GM19240 (cell line): ENCODE measurements around the gene CRK.
"Not testable (repeated sequence)": the region's sequence is repeated elsewhere in the genome, so short reads cannot be mapped to it uniquely, and the experiment has no call there.

Experiments used
- DNase-seq: peaks from one replicate; pipeline ENCODE4 v3.0.0; 2011; ENCODE audit warnings: low spot score; ENCODE audit not compliant: insufficient read length

The CRK gene

DNA sequence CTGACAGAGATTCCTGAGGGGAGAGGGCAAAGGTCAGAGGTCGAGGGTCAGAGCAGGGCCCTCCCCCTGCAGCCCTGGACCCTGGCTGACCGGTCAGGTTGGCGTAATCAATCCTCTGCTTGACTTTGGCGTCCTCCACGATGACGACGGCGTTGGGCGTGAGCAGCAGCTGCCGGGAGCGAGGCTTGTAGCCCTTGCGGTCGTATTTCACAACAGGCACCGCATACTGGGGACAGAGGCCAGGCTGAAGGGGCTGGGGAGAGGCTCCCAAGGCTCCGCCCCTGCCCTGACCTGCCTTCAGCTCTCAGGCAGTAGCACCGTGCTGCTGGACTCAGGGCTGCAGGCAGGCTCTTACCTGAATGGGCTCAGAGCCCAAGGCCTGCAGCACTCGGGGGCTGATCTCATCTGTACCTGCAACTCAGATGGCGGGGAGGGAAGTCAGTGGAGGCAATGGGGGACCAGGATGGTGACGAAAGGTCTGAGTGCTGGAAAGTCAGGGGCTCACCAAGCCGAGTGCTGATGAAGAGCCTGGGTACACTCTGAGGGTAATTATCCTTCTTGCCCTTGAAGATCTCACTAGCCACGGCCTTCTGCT is 12.0 kb upstream of the CRK start:
- no peak for DNase-seq

DNA sequence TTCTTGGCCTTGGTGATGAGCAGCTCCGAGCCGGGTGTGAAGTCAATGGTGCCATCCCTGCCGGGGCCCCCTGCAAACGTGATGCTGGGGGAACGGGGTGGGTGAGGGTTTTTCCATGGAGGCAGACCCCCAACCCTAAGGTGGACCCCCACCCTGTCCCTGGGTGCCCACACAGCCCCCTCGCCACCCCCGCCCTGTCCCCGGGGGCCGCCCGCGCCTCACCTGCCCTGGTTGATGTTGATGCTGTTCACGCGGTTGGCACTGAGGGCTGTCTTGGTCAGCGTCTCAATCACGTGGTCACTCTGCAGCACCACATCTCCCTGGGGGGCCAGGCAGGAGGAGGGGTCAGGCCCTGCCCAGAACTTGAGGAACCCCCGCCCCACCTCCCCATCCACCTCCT is 11.2 kb upstream of the CRK start:
- no peak for DNase-seq

DNA sequence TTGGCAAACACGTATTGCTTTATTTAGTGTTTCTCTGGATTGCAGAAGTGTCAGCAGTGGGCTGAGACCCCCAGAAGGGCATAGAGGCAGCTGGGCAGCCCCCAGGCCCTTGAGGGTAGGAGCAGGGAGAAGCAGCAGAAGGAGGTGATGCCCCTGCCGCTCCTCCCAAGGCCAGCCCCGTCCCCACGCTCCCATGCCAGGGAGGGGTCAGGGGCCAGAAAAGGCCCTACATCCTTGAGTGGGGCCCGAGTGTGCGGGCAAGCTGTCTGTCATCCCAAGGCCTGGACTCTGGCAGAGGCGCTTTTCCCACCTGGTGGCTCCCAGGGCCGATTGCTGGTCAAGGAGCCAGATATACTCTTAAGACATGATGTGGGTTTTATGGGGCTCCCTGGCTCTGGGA is 8.2 kb upstream of the CRK start:
- DNase-seq, result no peak

DNA sequence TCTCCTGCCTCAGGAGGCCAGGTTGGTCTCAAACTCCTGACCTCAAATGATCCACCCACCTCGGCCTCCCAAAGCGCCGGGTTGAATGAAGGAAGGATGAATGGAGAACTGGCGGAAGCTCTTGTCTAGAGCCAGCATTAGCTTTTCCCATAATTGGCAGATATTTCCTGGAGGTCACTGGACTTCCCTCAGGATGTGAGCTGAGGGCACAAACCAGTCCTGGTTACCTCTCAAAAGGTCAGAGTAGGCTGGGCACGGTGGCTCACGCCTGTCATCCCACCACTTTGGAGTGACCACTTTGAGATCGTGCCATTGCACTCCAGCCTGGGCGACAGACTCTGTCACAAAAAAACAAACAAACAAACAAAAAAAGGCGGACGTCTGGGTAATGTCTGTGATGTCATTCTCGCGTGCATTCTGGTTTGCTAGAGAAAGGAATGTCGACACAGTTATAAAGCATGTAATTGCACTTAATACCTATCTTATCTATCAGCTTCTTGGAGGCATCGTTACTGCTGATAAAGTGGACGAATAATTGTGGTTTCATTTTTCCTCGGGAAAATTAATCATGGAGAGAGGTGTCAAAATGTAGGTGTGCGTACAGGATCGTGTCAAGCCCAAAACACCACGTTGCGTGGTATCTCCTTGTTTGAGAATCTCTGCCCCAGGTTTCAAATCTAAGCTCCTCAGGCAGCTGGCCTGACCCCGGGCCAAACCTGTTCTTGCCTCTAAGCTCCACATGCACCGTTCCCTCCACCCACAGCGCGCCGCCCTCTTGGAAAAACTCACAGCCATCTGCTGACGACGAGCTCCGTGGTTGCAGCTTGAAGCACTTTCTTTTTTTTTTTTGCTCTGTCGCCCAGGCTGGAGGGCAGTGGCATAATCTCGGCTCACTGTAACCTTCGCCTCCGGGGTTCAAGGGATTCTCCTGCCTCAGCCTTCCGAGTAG is 6.4 kb upstream of the CRK start:
- DNase-seq, result no peak

DNA sequence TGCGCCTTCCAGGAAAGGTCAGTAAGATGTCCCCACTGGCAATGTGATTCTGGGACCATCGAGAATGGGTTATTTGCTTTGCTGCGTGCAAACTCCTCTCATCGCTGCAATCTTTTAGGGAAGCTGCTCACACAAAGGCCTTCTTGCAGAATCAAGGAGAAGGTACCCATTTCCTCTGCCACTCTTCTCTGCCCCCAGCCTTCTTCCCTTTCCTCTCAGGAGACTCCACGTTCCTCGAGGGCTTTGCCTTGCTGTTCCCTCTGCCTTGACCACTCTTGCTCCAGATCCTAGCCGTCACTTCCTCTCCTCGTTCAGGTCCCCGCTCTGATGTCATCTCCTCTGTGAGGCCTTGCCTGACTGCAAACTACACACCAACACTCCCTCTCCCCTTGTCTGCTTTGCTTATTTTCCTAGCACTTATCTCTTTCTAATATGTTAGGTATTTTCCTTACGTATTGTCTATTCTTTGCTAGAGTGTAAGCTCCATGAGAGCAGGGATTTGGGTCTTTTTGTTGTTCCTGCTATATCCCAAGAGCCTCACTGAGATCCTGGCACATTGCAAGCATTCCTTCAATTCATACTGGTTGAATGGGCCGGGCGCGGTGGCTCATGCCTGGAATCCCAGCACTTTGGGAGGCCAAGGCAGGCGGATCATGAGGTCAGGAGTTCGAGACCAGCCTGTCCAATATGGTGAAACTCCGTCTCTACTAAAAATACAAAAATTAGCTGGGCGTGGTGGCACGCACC is 5.3 kb upstream of the CRK start:
- no peak for DNase-seq

DNA sequence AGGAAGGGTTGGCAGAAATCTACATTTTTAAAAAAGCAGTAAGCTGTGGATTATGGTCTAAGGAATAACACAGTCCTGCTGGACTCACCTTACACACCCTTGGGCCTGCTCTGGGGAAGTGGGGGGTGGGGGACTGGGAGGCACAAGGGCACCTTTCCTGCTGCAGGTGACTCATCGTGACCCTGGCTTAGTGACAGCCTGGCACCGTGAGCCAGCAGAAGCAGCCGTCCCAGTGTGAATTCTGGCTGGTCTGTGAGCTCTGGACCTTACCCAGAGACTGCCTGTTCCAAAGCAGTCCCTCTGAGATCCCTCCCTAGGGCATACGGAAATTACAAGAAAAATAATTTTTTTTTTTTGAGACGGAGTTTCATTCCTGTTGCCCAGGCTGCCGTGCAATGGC is 4.2 kb upstream of the CRK start:
- no peak for DNase-seq

DNA sequence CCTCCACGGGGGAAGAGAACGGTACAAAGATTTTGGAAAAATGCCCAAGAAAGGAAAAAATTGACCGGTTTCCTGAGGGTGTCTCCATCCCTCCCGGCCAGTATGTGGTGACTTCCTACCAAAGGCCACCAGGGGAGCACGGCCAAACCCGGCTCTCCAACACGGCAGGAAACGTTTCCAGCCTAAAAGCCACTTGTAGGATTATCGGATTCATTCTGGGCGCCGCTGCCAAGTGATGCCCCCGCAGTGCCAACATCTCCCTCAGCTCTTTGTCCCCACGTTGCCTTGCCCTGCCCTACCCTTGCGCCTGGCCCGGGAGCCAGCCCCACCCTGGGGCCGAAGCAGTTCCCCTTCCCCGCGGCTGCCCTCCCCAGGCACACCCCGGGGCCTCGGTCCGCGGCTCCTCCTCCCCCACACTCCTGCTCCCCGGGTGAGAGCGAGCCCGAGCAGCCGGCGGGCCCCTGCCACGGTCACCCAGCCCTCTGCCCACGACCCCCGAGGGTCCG is 688 bp downstream of the CRK start:
- no peak for DNase-seq

DNA sequence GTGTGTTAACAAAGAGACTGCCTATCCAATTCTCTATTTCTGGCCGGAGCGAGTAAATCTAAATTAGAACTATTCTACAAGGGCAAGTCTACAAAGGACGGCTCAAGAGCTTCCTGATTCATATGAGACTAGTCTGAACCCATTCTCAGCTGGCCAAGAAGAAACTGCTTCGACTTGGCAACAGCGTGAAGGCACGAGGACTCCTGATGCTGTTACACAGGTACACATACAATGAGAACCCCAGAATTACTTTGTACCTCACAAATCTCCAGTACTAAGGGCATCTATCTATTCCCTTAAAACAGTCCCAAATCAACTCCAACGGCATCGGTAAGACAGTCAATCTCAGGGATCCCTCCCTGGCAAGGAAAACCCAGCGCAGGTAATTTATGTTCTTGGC is 1.5 kb downstream of the CRK start:
- no peak for DNase-seq

DNA sequence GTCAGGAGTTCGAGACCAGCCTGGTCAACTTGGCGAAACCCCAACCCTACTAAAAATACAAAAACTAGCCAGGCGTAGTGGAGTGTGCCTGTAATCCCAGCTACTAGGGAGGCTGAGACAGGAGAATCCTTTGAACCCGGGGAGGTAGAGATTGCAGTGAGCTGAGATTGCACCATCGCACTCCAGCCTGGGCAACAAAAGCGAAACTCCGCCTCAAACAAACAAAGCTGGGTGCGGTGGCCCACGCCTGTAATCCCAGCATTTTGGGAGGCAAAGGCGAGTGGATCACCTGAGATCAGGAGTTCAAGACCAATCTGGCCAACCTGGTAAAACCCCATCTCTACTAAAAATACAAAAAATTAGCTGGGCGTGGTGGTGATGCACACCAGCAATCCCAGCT is 2.3 kb downstream of the CRK start:
- not testable (repeated sequence) for DNase-seq

DNA sequence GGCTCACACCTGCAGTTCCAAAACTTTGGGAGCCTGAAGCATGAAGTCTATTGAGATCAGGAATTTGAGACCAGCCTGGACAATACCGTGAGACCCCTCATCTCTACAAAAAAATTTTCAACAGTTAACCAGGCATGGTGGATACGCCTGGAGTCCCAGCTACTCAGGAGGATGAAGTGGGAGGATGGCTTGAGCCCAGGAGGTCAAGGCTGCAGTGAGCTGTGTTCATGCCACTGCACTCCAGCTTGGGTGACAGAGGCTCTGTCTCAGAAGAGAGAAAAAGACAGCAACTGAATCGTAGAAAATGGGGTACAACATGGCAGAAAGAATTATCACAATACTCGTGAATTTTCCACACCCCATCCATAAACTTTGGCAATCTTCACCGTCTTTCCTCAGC is 3.2 kb downstream of the CRK start:
- DNase-seq, result no peak

DNA sequence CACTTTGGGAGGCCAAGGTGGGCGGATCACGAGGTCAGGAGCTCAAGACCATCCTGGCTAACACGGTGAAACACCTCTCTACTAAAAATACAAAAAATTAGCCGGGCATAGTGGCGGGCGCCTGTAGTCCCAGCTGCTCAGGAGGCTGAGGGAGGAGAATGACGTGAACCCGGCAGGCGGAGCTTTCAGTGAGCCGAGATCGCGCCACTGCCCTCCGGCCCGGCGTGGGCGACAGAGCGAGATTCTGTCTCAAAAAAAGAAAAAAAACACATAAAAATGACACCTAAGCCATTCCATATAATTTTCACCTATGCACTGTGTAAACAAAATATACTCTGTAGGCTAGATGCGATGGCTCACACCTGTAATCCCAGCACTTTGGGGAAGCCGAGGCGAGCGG is 5.8 kb downstream of the CRK start:
- not testable (repeated sequence) for DNase-seq

DNA sequence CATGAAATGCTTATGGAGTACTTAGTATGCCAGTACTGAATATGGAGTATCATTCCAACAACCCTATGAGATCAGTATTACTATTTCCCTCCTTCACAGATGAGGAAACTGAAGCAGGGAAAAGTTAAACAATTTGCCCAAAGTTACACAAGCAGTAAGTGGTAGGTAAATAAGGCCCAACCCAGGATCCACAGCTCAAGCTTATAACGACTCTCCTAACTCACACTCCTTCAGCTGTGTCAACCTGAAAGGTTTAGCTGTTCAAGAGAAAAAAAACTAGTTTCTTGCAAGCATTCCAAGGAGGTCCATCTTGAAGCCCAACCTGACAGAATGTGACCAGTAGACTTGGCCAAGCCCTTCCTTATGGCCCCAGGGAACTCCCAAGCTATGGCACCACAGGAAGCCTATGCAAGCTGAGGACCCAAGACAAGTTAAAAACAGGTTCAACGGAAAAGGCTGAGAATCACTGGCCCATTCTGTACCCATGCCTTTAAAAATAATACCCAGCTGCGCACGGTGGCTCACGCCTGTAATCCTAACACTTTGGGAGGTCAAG is 6.5 kb downstream of the CRK start:
- no peak for DNase-seq

DNA sequence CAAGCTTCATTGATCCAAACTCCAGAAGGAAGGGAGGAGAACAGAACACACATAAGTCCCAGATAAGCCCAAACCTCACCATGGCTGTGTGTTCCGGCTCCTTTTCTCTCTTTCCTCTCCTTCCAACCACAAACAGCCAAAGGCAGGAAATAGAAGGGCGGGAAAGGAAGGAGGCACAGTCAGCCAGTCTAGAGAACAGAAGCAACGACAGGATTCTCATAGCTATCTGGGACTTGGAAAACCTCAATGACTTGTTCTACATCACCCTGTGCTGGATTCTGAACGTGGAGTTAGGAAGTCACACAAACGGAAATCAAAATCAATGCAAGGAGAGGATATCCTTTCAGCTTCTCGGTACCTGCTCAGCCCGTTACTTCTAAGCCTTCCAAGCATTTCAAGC is 9.0 kb downstream of the CRK start:
- no peak for DNase-seq

DNA sequence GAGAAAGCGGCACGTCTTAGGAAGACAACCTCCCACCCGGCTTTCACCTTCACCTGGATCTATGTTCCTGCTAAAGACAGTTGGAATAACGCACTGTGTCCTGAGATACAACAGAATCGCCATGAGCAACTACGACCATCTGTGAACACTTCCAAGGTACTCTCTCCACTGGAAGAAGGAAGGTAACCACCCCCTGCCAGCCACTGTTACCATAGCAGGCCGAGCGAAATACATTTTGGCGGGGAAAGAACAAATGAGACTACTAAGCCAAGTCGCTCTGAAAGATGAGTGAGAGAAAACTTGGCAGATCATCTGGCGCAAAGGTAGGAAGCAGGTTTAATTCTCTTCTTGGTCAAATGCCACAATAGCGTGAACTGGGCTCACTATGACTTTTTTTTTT is 9.8 kb downstream of the CRK start:
- no peak for DNase-seq

DNA sequence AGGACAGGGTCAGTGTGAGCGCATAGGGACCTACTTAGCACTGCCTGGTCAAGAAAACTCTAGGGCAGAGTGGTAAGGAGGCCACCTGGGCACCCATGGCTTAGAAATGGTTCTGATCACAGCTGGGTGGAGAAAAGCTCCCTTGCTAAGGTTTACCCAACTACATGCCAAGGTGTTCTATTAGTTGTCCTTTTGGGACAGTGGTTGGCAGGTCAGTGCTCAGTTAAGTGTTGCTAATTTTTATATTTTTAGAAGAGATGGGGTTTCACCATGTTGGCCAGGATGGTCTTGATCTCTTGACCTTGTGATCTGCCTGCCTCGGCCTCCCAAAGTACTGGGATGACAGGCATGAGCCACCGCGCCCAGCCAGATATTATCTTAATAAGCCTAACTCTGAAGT is 10.3 kb downstream of the CRK start:
- DNase-seq, result not testable (repeated sequence)

DNA sequence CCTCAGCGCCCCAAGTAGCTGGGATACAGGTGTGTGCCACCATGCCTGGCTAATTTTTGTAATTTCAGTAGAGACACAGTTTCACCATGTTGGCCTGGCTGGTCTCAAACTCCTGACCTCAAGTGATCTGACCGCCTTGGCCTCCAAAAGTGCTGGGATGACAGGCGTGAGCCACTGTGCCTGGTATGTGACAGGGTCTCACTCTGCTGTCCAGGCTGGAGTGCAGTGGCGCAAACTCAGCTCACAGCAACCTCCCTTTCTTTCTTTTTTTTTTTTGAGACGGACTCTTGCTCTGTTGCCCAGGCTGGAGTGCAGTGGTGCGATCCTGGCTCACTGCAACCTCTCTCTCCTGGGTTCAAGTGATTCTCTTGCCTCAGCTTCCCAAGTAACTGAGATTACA is 13.3 kb downstream of the CRK start:
- DNase-seq, result not testable (repeated sequence)

DNA sequence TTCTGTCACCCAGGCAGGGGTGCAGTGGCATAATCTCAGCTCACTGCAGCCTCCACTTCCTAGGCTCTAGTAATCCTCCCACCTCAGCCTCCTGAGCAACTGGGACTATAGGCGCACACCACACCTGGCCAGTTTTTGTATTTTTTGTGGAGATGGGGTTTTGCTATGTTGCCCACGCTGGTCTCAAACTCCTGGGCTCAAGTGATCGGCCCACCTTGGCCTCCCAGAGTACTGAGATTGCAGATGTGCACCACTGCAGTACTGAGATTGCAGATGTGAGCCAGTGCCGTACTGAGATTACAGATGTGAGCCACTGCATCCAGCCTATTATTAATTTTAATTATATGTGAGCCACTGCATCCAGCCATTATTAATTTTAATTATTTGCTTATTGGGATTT is 13.8 kb downstream of the CRK start:
- no peak for DNase-seq

DNA sequence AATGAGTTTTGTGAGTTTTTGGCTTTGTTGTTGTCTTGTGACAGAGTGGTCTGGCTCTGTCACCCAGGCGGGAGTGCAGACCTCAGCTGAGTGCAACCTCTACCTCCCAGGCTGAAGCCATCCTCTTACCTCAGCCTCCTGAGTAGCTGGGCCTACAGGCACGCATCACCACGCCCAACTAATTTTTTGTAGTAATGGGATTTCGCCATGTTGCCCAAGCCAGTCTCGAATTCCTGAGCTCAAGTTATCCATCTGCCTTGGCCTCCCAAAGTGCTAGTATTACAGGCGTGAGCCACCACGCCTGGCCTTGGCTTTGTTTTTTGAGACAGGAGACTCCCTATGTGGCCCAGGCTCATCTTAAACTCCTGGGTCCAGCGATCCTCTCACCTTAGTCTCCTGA is 15.1 kb downstream of the CRK start:
- DNase-seq, result no peak

DNA sequence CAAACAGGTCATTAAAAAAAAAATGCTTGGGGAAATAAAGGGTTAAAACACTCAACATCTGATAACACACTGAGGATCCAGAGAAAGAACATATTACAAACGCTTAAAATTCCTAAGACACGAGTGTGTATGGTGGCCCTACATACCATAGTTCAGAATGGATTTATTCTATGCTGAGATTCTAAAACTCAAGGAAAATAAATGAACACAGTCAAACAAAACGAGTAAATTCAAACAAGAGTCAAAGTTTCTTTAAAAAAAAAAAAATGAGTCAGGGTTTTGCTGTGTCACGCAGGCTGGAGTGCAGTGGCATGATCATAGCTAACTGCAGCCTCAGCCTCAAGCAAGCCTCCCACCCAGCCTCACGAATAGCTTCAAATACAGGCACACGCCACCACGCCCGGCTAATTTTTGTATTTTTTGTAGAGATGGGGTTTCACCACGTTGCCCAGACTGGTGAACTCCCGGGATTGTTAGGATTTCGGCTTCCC is 17.4 kb downstream of the CRK start:
- DNase-seq, result no peak

DNA sequence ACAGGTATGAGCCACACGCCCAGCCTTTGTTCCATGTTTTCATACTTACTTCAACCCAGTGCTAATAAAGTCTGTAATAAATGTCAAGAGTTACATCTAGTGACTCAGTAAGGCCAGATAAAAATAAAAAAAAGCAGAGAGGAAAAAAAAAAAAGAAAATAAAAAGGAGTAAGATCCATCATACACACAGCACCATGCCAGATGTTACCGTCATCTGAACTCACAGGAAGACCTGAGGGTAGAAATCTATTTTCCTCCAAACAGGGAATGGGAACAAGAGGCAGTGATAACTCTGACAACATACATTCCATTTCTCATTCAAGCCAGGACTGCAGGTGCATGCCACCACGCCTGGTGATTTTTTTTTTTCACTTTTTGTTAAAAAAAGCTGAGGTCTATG is 20.7 kb downstream of the CRK start:
- no peak for DNase-seq

DNA sequence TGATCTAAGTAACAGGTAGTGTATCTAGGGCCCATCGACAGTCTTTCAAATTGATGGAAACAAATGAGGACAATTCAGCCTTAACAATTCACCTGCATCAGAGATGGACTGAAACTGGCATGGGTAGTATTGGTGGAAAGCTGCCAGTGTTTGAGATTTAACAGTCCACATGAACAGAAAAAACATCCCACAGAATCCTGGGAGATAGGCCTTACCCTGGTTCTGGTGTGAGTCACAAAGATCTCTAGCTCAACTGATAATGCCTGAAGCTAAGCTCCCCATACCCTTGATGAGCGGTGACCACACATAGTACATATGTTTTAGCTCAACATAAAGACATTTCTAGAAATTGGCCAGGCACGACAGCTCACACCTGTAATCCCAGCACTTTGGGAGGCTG is 21.9 kb downstream of the CRK start:
- DNase-seq, result no peak

DNA sequence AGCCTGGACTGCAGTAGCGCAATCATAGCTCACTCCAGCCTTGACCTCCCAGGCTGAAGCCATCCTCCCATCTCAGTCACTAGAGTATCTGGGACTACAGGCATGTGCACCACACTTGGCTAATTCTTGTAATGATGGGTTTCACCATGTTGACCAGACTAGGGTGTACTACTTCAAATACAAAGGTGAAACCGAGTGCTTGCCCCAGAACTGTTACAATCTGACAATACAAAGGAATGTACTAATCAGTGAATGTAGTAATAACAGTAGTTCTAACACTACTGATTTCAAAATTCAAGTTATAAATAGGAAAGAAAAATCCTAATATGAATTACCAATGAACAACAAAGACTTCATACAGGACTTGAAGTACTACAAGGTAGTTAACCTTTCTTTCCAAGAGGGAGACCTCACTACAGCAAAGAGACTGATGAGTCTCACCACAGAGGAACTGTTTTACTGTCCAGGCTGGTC is 24.4 kb downstream of the CRK start:
- no peak for DNase-seq
